NCI-H2107 treated with DMSO at 0.1 percent for 48 hours (cell line): ENCODE measurements around the gene SEMA4D.
"Not testable (repeated sequence)": the region's sequence is repeated elsewhere in the genome, so short reads cannot be mapped to it uniquely, and the experiment has no call there.

Experiments
- DNase-seq: peaks from one replicate; lab custom pipeline; 2025; ENCODE audit not compliant: unreplicated experiment; lab: John Stamatoyannopoulos, UW

Gene SEMA4D

DNA sequence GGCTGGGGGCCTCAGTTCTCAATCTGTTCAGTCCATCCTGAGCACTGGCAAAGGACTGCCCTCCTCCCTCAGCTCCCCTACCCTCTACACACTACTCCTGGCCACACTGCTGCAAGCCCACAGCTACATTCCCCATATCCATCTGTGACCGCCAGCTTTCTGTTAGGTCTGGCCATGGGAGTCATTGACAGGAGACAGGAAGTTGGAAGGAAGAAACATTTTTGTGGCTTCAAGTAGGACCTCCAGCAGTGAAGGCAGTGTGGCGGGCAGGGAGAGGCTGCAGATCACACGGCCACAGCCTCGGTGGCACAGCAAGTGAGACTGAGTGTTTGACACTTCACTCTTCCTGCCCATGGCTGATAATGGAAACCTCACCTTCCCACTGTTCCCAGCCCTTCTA is 123.7 kb downstream of the SEMA4D start:
- DNase-seq: no peak

DNA sequence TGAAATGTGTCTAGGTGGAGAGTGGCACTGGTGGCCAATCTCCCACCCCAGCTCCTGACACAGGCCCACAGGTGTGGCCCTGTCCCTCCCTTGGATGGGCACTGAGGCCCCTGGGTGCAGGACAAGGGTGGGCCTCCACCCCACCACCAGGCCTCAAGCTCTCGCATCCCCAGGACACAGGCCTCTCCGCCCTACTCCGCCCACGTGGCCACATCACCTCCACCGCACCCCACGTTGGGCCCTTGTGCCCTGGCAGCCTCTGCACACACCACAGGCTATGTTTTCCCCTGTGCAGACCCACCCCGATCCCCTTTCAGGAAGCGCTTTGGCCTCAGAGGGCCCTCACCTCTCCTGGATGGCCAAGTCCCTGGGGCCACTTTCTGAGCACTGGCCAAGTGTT is 124.9 kb downstream of the SEMA4D start:
- DNase-seq: no peak

DNA sequence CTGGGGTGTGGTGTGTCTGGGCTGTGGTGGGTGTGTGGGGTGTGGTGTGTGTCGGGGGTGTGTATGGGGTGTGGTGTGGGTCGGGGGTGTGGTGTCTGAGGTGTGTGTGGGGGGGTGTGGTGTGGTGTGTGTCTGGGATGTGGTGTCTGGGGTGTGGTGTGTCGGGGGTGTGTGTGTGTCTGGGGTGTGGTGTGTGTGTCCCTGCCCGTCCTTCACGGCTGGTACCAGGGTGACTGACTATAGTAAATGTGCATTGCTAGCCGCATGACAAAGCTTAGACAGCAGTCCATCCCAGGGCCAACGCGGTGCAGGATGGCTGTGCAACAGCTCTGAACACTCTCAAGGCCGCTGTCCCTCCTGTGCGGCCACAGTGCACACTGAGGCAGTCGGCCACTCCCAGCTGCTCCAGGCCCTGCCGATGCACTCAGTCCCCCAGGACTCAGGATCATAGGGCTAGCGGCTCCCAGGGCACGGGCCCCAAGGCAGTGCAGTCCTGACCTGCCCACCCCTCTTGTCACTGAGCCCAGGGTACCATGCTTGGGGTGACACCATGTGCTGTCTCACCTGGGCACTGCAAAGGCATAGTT is 125.6 kb downstream of the SEMA4D start:
- DNase-seq: no peak

DNA sequence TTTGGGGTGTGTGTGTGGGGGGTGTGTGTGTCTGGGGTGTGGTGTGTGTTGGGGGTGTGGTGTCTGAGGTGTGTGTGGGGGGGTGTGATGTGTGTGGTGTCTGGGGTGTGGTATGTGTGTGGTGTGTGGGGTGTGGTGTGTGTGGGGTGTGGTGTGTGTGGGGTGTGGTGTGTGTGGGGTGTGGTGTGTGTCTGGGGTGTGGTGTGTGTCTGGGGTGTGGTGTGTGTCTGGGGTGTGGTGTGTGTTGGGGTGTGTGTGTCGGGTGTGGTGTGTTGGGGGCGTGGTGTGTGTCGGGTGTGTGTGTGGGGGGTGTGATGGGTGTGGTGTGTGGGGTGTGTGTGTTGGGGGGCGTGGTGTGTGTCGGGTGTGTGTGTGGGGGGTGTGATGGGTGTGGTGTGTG is 126.1 kb downstream of the SEMA4D start:
- DNase-seq: not testable (repeated sequence)

DNA sequence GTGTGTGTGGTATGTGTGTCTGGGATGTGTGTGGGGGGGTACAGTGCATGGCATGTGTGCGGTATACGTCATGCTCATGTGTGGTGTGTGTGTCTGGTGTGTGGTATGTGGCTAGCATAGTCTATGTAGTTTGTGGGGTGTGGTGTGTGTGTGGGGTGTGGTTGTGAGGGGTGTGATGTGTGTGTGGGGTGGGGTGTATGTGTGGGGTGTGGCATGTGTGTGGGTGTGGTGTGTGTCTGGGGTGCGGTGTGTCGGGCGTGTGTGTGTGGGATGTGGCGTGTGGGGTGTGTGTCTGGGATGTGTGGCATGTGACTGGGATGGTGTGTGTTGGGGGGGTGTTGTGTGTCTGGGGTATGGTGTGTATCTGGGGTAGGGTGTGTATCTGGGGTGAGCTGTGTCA is 127.3 kb downstream of the SEMA4D start:
- no peak for DNase-seq

DNA sequence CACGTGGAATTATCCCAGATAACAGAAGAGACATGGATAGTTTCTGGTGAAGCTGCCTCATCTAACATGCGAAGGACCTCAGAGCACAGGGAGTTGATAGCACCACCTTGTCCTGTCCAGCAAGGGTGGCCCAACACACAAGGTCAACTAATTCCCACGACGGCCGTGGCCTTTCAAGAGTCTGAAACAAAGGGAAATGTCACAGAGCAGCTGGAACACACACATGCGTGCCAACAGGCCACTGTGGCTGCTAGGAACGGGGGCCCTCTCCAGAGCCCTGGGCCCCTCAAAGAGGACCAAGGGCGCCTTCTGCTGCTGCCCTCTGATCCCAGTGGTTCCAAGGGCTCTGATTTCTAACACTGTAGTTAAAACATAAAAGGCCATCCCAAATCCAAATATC is 128.9 kb downstream of the SEMA4D start:
- DNase-seq: no peak

DNA sequence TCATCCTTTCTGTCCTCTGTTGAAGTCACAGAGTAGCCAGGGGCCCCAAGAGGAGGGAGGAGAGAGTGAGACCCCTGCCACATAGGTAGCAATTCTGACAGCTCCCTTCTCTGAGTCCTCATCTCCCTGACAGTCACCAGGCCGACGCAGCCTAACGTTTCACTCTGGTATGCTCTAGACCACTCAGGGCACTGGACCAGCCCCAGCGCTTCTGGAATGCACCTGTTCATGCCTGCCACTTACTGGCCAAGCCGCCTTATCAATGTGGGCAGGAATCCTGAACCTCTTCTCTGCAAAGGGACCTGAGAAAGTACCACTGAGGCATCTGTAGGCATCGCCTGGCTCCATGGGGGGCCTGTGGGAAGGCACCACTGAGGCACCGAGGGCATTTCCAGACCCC is 129.4 kb downstream of the SEMA4D start:
- no peak for DNase-seq

DNA sequence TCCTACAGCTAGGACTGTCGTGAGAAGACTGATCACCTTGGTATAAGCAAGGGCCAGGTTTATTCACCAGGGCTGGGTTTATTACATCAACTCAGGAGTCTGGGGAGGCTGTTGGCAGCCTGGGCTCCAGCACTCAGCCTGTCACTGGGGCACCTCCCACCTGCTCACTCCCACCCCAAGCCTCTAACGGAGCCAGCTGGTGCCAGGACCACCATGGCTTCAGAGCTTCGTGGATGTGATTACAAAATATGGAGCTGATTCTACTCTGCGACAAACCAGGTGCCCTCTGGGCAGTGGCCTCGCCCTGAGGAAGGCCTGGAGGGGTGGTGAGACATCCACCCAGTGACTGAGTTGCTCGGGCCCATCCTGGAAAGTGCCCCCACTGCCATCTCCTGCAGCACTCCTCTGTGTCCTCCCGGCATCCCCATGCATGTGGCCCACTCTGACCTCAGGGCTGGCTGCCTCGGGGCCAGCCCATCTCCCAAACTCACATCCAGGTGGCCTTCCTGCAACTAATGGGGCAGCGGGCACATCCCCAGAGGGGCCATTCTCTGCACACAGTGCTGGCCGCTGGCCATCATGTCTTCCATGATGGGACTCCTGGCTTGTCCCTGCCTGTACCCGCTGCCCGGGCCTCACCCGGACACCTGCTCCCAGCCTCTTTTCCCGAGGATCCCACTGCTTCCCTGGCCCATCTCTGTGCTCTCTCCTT is 130.0 kb downstream of the SEMA4D start:
- DNase-seq: no peak

DNA sequence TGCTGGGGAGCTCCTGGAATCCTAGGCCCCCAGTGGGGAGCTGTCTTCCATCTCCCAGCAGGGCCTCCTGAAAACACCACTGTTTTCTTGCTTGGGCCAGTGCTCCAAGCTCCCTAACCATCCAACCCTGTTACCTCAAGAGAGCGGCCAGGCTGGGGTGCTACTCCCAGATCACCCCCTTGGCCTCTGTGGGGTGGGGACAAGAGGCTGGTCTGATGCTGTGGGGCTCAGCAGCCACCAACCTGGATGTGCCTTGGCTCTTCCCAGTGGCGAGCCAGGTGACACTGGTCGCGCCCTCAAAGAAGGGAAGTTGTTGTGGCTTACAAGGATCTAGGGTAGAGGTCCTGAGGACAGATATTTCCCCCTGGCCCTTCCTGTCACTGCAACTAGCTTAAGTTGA is 130.6 kb downstream of the SEMA4D start:
- DNase-seq: no peak

DNA sequence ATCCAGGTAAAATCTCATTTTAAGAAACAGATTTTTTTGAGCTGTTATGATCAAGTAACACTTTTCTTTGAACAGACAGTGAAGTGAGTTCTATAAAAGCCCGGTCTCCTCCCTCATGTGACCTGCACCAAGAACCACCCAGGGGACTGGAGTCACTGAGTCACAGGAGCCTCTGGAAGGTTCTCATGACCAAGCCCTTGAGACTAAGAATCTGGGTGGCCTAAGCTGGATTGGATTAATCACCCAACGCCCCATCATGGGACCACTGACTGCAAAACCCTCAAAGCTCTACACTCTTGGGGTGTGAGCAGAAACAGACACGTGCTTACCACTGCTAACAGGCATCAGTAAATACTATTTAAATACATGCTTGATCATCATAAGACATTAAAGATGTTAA is 131.2 kb downstream of the SEMA4D start:
- no peak for DNase-seq

DNA sequence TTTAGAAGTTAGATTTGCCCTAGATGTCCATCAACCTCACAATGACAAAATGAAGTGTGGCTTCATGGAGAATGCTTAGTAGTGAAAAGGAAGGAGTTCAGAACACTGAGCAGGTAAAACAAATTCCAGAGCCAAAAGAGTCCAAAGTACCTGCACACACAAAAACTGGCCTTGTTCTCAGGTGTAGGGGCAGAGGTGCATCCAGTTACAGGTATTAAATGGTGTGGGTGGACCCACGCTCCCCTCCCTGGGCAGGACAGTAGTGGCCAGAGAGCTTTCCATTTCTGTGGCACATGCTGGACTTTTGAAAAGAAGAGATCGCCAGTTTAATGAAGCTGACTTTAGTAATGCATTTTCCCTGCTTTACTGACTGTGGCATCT is 132.4 kb downstream of the SEMA4D start:
- no peak for DNase-seq

DNA sequence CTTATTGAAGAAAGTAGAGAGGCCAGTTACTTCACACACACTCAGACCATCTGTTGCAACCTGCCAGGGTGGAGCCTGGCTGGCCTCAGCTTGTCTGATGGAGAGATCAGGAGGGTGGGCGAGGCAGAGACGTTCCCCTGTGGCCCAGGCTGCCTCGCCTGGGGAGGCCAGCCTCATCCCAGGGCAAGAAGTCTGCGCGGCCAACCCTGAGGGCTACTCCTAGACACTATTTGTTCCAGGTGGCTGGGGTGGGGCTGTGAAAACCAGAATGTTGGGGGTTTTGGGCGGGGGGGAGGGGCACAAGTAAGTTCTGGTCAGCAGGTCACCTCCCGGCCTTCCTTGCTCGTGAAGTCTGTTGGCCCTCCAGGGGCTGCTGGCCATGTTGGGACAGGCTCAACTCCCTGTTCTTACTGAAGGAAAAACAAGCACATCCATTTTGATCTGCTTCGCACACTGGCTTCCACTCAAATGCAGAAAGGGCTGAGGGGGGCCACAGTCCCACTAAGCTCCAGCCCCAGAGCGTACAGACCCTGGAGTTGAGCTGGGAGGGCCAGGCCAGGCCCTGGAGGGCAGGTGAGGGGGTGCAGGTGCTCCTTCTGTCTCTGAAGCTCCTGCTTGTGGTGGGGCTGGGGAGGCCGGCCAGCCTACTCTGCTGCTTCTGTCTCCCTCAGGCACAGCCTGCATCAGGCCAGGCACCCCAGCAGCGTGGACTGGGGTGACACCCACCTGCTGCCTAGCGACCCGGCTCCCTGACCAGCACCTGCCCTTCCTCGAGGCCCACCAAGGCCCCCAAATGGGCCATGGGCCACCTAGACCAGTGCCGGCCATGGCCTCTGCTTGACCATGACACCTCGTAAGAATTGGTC is 133.0 kb downstream of the SEMA4D start:
- no peak for DNase-seq

DNA sequence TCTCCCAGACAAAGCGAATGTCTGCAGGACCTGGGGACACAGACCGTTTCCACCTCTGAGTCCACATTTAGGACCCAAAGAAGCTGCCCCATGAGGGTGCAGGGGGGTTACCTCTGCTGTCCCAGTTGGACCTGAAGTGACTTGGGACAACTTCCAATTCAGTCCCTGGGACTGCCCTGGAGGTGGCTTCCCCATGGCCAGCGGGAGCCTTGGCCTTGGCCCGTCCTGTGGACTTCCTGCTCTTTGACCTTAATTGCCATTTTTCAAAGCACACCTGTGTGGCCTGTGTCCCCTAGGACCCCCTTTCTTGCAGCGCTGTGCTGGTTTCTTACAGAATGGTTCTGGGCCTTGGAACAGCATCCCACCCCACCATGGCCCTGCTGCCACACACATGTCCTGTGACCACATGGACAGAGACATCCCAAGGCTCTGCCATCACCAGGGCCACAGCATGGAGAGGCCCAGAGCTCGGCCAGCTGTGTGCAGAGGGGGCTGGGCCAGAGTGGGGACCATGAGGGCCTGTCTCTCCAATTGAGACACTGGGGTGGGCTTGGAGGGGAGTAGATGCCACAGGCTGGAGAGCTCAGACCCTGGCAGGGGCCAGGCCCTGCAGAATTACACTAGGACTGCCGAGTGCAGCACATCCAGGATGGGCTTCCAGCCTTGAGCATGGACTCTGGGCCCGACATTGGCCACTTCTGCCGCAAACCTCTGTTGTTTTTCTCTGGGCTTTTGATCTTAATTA is 133.8 kb downstream of the SEMA4D start:
- no peak for DNase-seq

DNA sequence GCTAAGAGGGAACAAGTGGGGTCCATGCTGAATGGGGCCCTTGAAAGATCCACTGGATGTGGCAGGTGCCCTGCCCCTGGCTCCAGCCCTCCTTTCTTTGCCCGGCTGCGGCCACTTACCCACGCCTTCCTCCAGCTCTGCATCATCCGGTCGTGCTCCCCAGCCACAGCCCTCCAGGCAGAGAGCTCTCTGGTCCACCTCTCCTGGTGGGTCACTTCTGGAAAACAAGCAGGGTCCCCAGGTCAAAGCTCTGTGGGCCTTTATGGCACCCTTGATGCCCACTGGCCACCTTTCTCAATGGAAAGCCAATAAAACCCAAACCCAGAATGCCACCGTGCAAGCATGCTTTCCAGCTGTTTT is 134.6 kb downstream of the SEMA4D start:
- DNase-seq: no peak

DNA sequence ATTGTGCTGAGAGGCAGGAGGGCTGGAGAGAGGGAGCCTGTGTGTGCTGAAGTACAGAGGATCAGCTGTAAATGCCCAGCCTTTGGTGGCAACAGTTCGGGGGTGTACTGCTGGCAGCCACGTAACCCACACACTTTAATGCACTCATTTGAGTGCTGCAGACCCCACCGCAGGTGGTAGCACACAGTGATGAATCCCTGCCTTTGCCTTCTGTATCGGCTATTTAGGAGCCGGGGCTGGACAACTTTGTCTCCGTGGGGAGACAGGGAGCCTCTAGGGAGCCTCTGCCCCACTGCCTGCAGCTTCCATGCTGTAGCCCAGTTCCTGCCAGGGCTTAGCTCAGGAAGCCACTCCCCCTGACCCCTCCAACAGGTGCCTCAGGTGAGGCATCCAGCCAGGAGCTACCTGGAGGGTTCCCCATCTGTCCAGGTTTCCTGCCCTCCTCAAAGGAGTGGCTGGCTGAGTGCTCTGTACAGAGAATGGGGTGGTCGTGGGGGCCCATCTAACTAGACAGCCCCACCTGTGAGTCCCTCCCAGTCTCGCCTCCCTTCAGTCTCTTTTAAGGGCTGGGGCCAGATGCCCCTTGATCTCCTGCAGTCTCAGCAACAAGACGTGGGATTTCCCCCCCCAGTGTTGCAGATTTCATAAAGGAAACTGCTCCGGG is 135.1 kb downstream of the SEMA4D start:
- DNase-seq: no peak

DNA sequence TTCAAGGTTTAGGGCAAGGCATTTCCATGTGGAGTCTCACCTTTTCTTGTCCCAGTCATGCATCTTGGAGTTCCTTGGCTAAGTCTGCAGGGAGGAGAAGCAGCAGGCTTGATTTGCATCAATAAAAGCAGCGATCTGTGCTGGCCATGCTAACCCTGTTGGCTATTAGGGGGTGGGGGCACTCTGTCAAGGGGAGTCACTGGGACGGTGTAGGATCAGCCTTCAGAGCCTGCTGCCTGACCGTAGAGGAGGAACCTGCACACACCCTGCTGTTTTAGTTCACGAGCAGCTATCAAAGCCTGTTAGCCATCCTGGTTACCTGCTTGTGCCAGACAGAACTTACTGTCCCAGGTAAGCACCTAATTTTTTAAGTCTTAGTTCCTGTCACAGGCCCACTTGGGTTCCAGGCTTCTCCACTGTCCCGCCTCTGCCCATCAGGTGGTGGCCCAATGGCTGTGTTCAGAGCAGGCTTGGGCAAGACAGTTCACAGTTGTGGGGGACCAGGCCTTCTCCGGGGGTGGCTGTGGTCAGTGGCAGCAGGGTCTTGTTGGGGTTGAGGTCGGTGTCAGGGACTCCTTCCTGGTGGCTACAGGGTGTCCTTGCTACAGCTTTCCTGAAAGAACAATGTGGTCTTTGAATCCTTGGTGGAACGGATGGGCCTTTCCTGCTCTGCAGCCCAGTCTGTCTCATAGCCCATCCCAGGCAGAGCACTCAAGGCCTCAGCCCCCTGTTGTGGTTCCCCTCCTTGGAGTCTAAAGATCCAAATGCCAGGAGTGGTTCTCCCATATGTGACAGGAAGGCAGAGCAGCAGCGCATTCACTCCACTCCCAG is 135.9 kb downstream of the SEMA4D start:
- DNase-seq: no peak

DNA sequence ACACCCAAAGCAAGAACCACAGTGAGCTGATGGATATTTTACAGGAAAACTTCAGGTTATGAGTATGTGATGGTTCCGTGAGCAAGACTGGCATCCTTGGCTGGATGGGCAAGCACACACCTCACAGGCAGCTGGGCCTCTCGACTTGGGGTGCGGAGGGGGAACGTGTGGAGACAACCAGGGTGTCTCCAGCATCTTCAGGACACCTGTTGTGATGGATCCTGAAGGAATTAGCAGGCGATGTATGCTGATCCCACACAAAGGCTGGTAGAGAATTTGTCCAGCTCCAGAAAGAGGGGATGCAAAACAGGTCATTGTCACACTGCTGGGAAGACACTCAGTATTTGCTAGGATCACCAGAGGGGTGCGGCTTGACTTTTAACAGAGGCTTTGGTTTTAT is 136.9 kb downstream of the SEMA4D start:
- DNase-seq: no peak

DNA sequence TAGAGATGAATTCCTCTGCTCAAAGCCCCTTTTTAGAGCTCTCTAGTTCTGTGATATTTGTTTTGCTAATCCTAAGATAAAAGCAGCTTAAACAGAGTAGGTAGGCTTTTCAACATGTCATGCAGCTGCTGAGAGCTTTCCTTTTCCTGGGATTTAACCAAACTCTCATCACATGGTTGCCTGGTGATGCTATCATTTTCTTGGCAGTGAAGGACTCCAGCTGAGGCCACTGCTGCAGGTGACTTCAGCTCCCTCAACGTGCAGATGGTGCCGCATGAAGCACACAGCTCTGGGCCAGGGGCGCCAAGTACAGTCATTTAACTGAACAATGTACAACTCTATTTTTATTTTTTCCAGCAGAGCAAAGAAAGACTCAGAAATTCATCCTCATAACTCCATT is 137.4 kb downstream of the SEMA4D start:
- peak; percentile 6 for DNase-seq

DNA sequence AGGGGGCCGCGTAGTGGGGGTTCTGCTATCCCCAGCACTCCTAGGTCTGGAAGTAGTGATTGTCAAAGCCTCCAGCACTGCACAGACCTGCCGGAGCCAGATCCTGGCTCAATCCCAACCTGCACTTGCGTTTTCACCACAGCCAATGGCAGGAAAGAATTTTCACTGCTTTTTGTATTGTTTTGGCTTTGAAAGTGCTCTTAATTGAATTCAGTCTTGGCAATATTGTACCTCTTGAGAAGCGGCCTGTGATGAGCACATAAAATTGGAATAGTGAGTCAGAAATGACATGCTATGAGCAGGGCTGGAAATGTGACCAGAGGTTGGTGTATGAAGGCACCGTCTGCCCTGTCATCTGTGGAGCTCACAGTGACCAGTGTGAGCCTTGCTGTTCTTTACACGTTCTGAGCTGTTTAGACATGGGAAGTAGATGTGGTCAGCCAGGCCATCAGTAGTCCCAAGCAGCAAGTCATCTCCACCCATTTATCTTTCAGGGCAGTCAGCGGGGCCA is 138.1 kb downstream of the SEMA4D start:
- DNase-seq: peak; percentile 29

DNA sequence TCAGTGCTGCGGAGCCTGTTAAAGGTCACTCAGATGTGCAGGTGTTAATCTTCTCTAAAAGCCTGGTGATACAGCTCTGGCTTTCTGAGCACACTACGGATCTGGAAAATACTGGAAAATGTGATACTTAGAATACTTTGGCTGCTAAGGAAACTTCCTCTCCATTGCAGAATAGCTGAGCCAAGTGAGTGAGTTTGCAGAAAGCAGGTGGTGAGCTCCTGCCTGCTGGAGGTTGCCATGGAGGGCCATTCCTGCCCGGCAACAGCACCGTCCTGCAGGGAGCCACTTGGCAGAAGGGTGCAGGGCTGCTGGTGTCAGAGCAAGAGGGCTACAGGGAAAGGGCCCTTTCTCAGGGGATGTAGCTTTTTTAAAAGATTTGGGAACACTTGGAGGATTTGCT is 138.9 kb downstream of the SEMA4D start:
- peak; percentile 50 for DNase-seq
